Vagina (tissue), 2 donors: ENCODE results near the gene POLR1G. TPM values are rescaled to one million over a fixed set of nuclear protein-coding genes. Genes with fewer than 3 reads are reported as not detected.

ENCODE experiments used
- DNase-seq, 2 donors: peaks; one replicate each; pipeline ENCODE4 v3.0.0-alpha.2; 2017; ENCODE audit errors: extremely low spot score in 2 of 2
- H3K27ac ChIP-seq: fragments of 200-600 bp; sonication (generic); one replicate; pipeline ENCODE4 v1.5.1; 2019
- H3K27me3 ChIP-seq: fragments of 200-600 bp; sonication (generic); one replicate; pipeline ENCODE4 v1.5.1; 2019
- H3K36me3 ChIP-seq, 2 donors: fragments of 200-600 bp; sonication (generic); one replicate each; pipeline ENCODE4 v1.5.1; 2017 to 2019
- H3K4me1 ChIP-seq: fragments of 200-600 bp; sonication (generic); one replicate; pipeline ENCODE4 v1.5.1; 2019
- H3K4me3 ChIP-seq, 2 donors: fragments of 200-600 bp; sonication (generic); 1 replicate in 1 of 2; 2 replicates in 1 of 2; pipeline ENCODE4 v1.5.1; 2016 to 2019
- H3K9me3 ChIP-seq: fragments of 200-600 bp; sonication (generic); one replicate; pipeline ENCODE4 v1.5.1; 2019
- CTCF ChIP-seq, 3 experiments: fragments of 450-650 bp in 2 of 3; fragments of 200-600 bp in 1 of 3; sonication (generic) in 1 of 3; IDR thresholded peaks; one replicate each; pipeline ENCODE4 v1.5.1; 2017 to 2019; ENCODE audit warnings: antibody characterized with exemption in 3 of 3, mild to moderate bottlenecking in 2 of 3, moderate library complexity in 2 of 3
- POLR2A ChIP-seq, 2 donors: fragments of 450-650 bp; IDR thresholded peaks; one replicate each; pipeline ENCODE4 v1.6.1; 2017; ENCODE audit warnings: antibody characterized with exemption in 2 of 2, mild to moderate bottlenecking in 2 of 2, moderate library complexity in 2 of 2
- POLR2AphosphoS5 ChIP-seq, 2 donors: sonication (generic); formaldehyde crosslinking; IDR thresholded peaks; one replicate each; pipeline ENCODE4 v1.9.0; 2017; ENCODE audit warnings: antibody characterized with exemption in 2 of 2, mild to moderate bottlenecking in 2 of 2, low read depth in 1 of 2; ENCODE audit not compliant: insufficient read depth in 1 of 2
- intact Hi-C: fragments of 100-400 bp; cut with DNase I; formaldehyde crosslinking; loops from one replicate; pipeline ENCODE4 v1.15.1; 2023
- total RNA-seq: library from RNA; depleted of rRNA; stranded (reverse); fragments of >200 nt; gene quantifications from one replicate; pipeline ENCODE4 v1.2.3, GENCODE V29; 2016

POLR1G gene
- total RNA-seq, 1 donor from 2014 or later, result 2.2 TPM

DNA sequence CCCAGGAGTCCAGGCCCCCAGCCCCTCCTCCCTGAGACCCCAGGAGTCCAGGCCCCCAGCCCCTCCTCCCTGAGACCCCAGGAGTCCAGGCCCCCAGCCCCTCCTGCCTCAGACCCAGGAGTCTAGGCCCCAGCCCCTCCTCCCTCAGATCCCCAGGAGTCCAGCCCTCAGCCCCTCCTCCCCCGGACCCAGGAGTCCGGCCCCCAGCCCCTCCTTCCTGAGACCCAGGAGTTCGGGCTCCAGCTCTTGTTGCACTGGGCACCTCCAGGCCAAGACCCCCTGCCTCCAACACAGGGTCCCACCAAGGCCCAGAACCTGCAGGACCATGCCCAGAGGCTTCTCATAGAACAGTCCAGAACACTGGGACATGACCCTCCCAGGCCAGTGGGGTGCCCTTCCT is 13.5 kb downstream of the POLR1G start:
- Histone ChIP-seq H3K9me3 (no peaks in the 10 kb centered on the region), H3K27ac (no peak overlapping the region), H3K4me1 (peaks cover 19% of the 10 kb centered on the region), H3K4me3 (no peak overlapping the region), H3K27me3 (no peaks in the 10 kb centered on the region), H3K36me3 (peaks cover 0 to 31% of the 10 kb centered on the region in 2 donors)
- no peak for DNase-seq
- no peak for TF ChIP-seq CTCF (IDR thresholded peaks at IDR 0.05)
- intact Hi-C loops, result no loop called here

- Histone ChIP-seq H3K4me3 (no peak overlapping the region), H3K27ac (no peak overlapping the region), H3K36me3 (peaks cover 0 to 31% of the 10 kb centered on the region in 2 donors), H3K4me1 (peaks cover 19% of the 10 kb centered on the region), H3K27me3 (no peaks in the 10 kb centered on the region), H3K9me3 (no peaks in the 10 kb centered on the region)
- no peak for TF ChIP-seq POLR2A (IDR thresholded peaks at IDR 0.05)
- TF ChIP-seq CTCF (IDR thresholded peaks at IDR 0.05), result no peak
- no peak for TF ChIP-seq POLR2AphosphoS5 (IDR thresholded peaks at IDR 0.05; ENCODE audit: insufficient read depth in 1 of 2, low read depth in 1 of 2)
- intact Hi-C loops, result no loop called here
- DNase-seq, result no peak
These were observed 13.9 kb downstream of the POLR1G start for GRCh38 chr19:45420356-45420755.

DNA sequence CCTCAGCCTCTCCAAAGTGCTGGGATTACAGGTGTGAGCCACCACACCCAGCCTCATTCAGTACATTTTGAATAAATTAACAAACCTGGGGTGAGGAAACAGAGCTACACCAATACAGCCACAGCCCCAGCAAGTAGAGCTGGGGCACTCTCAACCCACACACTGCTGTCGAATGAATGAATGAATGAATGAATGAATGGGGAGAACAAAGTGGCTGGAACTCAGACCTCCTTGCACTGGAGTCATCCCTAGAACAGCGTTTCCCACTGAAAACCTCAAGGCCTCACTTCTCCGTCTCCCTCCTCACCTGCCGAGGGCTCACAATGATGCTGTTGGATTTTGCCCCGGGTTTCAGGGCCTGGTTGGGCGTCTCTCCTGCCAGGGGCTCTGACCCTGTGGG is 14.4 kb downstream of the POLR1G start:
- H3K27ac ChIP-seq, result no peak overlapping the region
- no peak overlapping the region for H3K4me3 ChIP-seq
- no peaks in the 10 kb centered on the region for H3K27me3 ChIP-seq
- TF ChIP-seq CTCF (IDR thresholded peaks at IDR 0.05), result no peak
- no peak for TF ChIP-seq POLR2A (IDR thresholded peaks at IDR 0.05)
- no peak for TF ChIP-seq POLR2AphosphoS5 (IDR thresholded peaks at IDR 0.05; ENCODE audit: insufficient read depth in 1 of 2, low read depth in 1 of 2)
- H3K9me3 ChIP-seq, result no peaks in the 10 kb centered on the region
- H3K36me3 ChIP-seq, result peaks cover 0 to 31% of the 10 kb centered on the region in 2 donors
- peaks cover 19% of the 10 kb centered on the region for H3K4me1 ChIP-seq
- intact Hi-C loops, result no loop called here
- DNase-seq, result no peak

DNA sequence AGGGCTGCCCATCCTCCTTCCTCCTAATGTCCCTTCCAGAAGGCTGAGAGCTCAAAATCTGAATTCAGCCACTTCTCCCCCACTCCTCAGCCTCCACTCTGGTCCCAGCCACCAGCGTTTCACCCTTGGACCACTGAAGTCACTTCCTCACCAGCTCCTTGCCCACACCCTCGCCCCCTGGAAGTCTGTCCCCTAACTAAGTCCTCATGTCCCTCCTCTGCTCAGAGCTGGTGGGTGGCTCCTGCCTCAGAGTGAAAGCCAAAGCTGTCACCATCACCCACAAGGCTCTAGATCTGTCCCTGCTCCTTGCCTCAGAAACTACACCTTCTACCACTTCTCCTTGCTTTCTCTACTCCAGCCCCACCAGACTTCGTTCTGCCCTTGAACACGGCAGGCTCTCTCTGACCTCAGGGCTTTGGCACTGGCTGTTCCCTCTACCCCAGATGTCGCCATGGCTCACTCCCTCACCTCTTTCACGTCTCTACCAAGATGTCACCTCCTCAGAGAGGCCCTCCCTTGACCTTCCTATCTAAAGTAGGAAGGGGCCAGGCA is 15.6 kb downstream of the POLR1G start:
- Histone ChIP-seq H3K4me1 (peaks cover 20% of the 10 kb centered on the region), H3K9me3 (no peaks in the 10 kb centered on the region), H3K27ac (no peak overlapping the region), H3K27me3 (no peaks in the 10 kb centered on the region), H3K36me3 (peaks cover 0 to 21% of the 10 kb centered on the region in 2 donors), H3K4me3 (no peak overlapping the region)
- intact Hi-C loops, result no loop called here
- TF ChIP-seq CTCF (IDR thresholded peaks at IDR 0.05) (no peak), POLR2A (IDR thresholded peaks at IDR 0.05) (no peak), POLR2AphosphoS5 (IDR thresholded peaks at IDR 0.05; ENCODE audit: insufficient read depth in 1 of 2, low read depth in 1 of 2) (no peak)
- DNase-seq, result no peak

DNA sequence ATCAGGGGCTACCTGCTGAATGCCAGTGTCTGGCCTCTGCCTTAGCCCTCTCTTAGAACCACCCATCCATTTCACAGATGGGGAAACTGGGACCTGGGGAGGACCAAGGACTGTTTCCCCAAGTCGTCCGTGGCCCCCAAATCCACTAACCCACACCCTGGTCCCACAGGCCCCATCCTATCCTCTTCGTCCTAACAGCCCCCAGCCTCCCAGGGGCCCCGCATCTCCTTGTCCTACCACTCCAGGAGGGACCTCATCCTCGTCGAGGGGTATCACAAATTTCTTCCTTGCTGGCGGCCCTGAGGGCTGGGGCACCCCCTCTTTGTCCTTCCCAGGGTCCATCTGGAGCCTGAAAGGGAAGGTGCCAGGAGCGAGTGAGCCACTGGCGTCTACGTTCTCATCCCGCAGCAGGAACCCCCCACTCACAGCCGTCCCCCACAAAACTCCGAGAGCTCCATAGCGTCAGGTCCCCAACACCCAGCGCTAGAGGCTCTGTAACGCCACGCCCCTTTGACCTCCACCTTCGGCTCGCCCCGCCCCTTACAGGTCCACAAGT is 16.7 kb downstream of the POLR1G start:
- H3K4me1 ChIP-seq, result peaks cover 30% of the 10 kb centered on the region
- H3K9me3 ChIP-seq, result no peaks in the 10 kb centered on the region
- intact Hi-C loops, result no loop called here
- H3K27me3 ChIP-seq, result no peaks in the 10 kb centered on the region
- peak overlapping the region; percentile 59 to 64 for H3K4me3 ChIP-seq
- H3K36me3 ChIP-seq, result peaks cover 0 to 10% of the 10 kb centered on the region in 2 donors
- no peak for DNase-seq
- TF ChIP-seq CTCF (IDR thresholded peaks at IDR 0.05) (no peak), POLR2A (IDR thresholded peaks at IDR 0.05) (no peak), POLR2AphosphoS5 (IDR thresholded peaks at IDR 0.05; ENCODE audit: insufficient read depth in 1 of 2, low read depth in 1 of 2) (no peak)
- peak overlapping the region; percentile 90 for H3K27ac ChIP-seq
